WTC11 (cell line): ENCODE measurements around the gene POLDIP2. TPM values are rescaled to one million over a fixed set of nuclear protein-coding genes. Genes with fewer than 3 reads are reported as not detected.

Source experiments
- ATAC-seq: fragments of 200-7000 bp; cut with Tn5 transposase; 2 replicates; pipeline ENCODE4 v1.10.0; 2021; ENCODE audit warnings: mild to moderate bottlenecking, moderate library complexity
- CTCF ChIA-PET: fragments of 300-600 bp; sonication (Branson Sonifier 250); formaldehyde crosslinking; loops from one replicate; lab custom pipeline; 2021; ENCODE audit warnings: antibody characterized with exemption; lab: Charles Lee
- POLR2A ChIA-PET: fragments of 350-600 bp; sonication (Branson Sonifier 250); formaldehyde crosslinking; loops from one replicate; lab custom pipeline; 2021; ENCODE audit warnings: antibody characterized with exemption; lab: Charles Lee
- DNase-seq: peaks from one replicate; pipeline ENCODE4 v3.0.0; 2021; ENCODE audit warnings: low spot score
- H3K27ac Mint-ChIP-seq: 2 replicates; pipeline ENCODE4 v1.8.0; 2021; ENCODE audit warnings: mixed read lengths
- H3K27me3 Mint-ChIP-seq: 2 replicates; pipeline ENCODE4 v1.8.0; 2021; ENCODE audit warnings: low read depth, mild to moderate bottlenecking, moderate library complexity, mixed read lengths
- H3K36me3 Mint-ChIP-seq: 2 replicates; pipeline ENCODE4 v1.8.0; 2021; ENCODE audit warnings: mixed read lengths
- H3K4me1 Mint-ChIP-seq: 2 replicates; pipeline ENCODE4 v1.8.0; 2022; ENCODE audit warnings: mixed read lengths
- H3K4me3 Mint-ChIP-seq: 2 replicates; pipeline ENCODE4 v1.8.0; 2021; ENCODE audit warnings: mild to moderate bottlenecking, moderate library complexity, mixed read lengths
- H3K9me3 Mint-ChIP-seq: 2 replicates; pipeline ENCODE4 v1.8.0; 2021; ENCODE audit warnings: mixed read lengths
- AFF4 ChIP-seq: sonication (generic); formaldehyde crosslinking; IDR thresholded peaks from 2 replicates; pipeline ENCODE4 v1.8.1; 2023; ENCODE audit warnings: mild to moderate bottlenecking, missing genetic modification reagents, borderline replicate concordance
- ARID4B ChIP-seq: sonication (generic); formaldehyde crosslinking; IDR thresholded peaks from 2 replicates; pipeline ENCODE4 v1.8.0; 2023; ENCODE audit warnings: missing genetic modification reagents, mild to moderate bottlenecking, borderline replicate concordance
- CREB1 ChIP-seq: sonication (generic); formaldehyde crosslinking; IDR thresholded peaks from 2 replicates; pipeline ENCODE4 v1.8.0; 2023; ENCODE audit warnings: mild to moderate bottlenecking, missing genetic modification reagents
- E2F1 ChIP-seq: sonication (generic); formaldehyde crosslinking; IDR thresholded peaks from 2 replicates; pipeline ENCODE4 v1.8.0; 2022; ENCODE audit warnings: mild to moderate bottlenecking, missing genetic modification reagents
- ELF4 ChIP-seq: sonication (generic); formaldehyde crosslinking; IDR thresholded peaks from 2 replicates; pipeline ENCODE4 v1.8.1; 2022; ENCODE audit warnings: low read depth, mild to moderate bottlenecking, moderate library complexity, missing genetic modification reagents
- ESRRA ChIP-seq: sonication (generic); formaldehyde crosslinking; IDR thresholded peaks from 2 replicates; pipeline ENCODE4 v1.8.1; 2022; ENCODE audit warnings: mild to moderate bottlenecking, missing genetic modification reagents, borderline replicate concordance
- ETV6 ChIP-seq: sonication (generic); formaldehyde crosslinking; IDR thresholded peaks from 2 replicates; pipeline ENCODE4 v1.8.1; 2022; ENCODE audit warnings: mild to moderate bottlenecking, missing genetic modification reagents
- HMGA2 ChIP-seq: fragments of 250-450 bp; sonication (Bioruptor Pico); IDR thresholded peaks from 2 replicates; pipeline ENCODE4 v1.4.0; 2021; ENCODE audit warnings: mild to moderate bottlenecking, moderate library complexity
- JUN ChIP-seq: sonication (generic); formaldehyde crosslinking; IDR thresholded peaks from 2 replicates; pipeline ENCODE4 v1.8.0; 2023; ENCODE audit warnings: mild to moderate bottlenecking, missing genetic modification reagents
- NR1H2 ChIP-seq: sonication (generic); formaldehyde crosslinking; IDR thresholded peaks from 2 replicates; pipeline ENCODE4 v1.9.0; 2021; ENCODE audit warnings: mild to moderate bottlenecking, moderate library complexity, missing genetic modification reagents
- SP1 ChIP-seq: sonication (generic); formaldehyde crosslinking; conservative IDR thresholded peaks from 2 replicates; pipeline ENCODE4 v1.8.1; 2022; ENCODE audit warnings: missing genetic modification reagents
- USF1 ChIP-seq: sonication (generic); formaldehyde crosslinking; IDR thresholded peaks from 2 replicates; pipeline ENCODE4 v1.8.0; 2022; ENCODE audit warnings: mild to moderate bottlenecking, missing genetic modification reagents
- ZNF263 ChIP-seq: sonication (generic); formaldehyde crosslinking; IDR thresholded peaks from 2 replicates; pipeline ENCODE4 v1.8.1; 2022; ENCODE audit warnings: low read depth, mild to moderate bottlenecking, moderate library complexity, missing genetic modification reagents
- ZNF532 ChIP-seq: fragments of 250-450 bp; sonication (Bioruptor Pico); IDR thresholded peaks from 2 replicates; pipeline ENCODE4 v1.9.0; 2021; ENCODE audit warnings: mild to moderate bottlenecking, borderline replicate concordance
- total RNA-seq: library from RNA; stranded (reverse); gene quantifications from 3 replicates; pipeline ENCODE4 v1.2.3, GENCODE V29; 2021
- TF ChIP-seq, protein P1 (sequence below): sonication (generic); formaldehyde crosslinking; IDR thresholded peaks from 2 replicates; pipeline ENCODE4 v1.8.1; 2023; ENCODE audit warnings: mild to moderate bottlenecking, missing genetic modification reagents, moderate library complexity

POLDIP2 gene
- total RNA-seq, 1 experiment from 2014 or later = 85.4 TPM

GRCh38 chr17:28338056-28338768 lies 19.1 kb downstream of the POLDIP2 start:
- Mint-ChIP-seq H3K27ac (0 out of 2 replicates have a peak overlapping the region, but pooled peaks have one; percentile 25), H3K4me3 (no peak overlapping the region), H3K9me3 (no peaks in the 10 kb centered on the region), H3K4me1 (peaks cover 20% of the 10 kb centered on the region), H3K27me3 (no peaks in the 10 kb centered on the region), H3K36me3 (peaks cover 18% of the 10 kb centered on the region)
- DNase-seq = no peak
- ChIA-PET POLR2A (no interaction called here), CTCF (no interaction called here)
- TF ChIP-seq ELF4 (CRISPR knock-in tag) = no peak
- TF ChIP-seq AFF4 (CRISPR knock-in tag) = no peak
- no peak for TF ChIP-seq CREB1 (CRISPR knock-in tag)
- no peak for TF ChIP-seq ARID4B (CRISPR knock-in tag)
- TF ChIP-seq, protein P1, sequence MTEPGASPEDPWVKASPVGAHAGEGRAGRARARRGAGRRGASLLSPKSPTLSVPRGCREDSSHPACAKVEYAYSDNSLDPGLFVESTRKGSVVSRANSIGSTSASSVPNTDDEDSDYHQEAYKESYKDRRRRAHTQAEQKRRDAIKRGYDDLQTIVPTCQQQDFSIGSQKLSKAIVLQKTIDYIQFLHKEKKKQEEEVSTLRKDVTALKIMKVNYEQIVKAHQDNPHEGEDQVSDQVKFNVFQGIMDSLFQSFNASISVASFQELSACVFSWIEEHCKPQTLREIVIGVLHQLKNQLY (CRISPR knock-in tag) = no peak
- no peak for ATAC-seq

GRCh38 chr17:28335959-28336871 lies 21.1 kb downstream of the POLDIP2 start:
- Mint-ChIP-seq H3K27me3 (no peaks in the 10 kb centered on the region), H3K36me3 (peaks cover 7% of the 10 kb centered on the region; the same call in 1 of the 2 replicates), H3K4me3 (peak overlapping the region; percentile 99), H3K9me3 (no peaks in the 10 kb centered on the region), H3K27ac (peak overlapping the region; percentile 99), H3K4me1 (peaks cover 20% of the 10 kb centered on the region)
- no peak for TF ChIP-seq ZNF263 (CRISPR knock-in tag)
- TF ChIP-seq USF1 (CRISPR knock-in tag) = no peak
- no peak for TF ChIP-seq SP1 (CRISPR knock-in tag)
- TF ChIP-seq E2F1 = no peak
- no peak for TF ChIP-seq ETV6 (CRISPR knock-in tag)
- no peak for TF ChIP-seq ZNF532 (CRISPR knock-in tag)
- TF ChIP-seq NR1H2 (CRISPR knock-in tag) = no peak
- TF ChIP-seq HMGA2 = no peak
- TF ChIP-seq JUN (CRISPR knock-in tag) = no peak
- no peak for TF ChIP-seq ESRRA (CRISPR knock-in tag)
- ChIA-PET POLR2A (interaction anchor here (0.6 to 2.5 kb wide), 10 partner anchors 7 to 311 kb away, joined by 3 to 17 read pairs (median 4); partner anchors contain the start of genes POLDIP2 and TMEM97), CTCF (interaction anchor here (0.7 to 3.6 kb wide), 16 partner anchors 10 to 617 kb away, joined by 3 to 26 read pairs (median 10); partner anchors contain the start of genes BLTP2, LYRM9, POLDIP2 and SARM1)
- DNase-seq (peak; percentile 68), ATAC-seq (peak; percentile 11)
